ENCODE data around the gene CFTR.

- no peak for TF ChIP-seq POLR2A (IDR thresholded peaks at IDR 0.05)
- no peak for TF ChIP-seq CTCF (IDR thresholded peaks at IDR 0.05)
These were observed 231.7 kb downstream of the CFTR start for GRCh38 chr7:117711556-117711955.

Measured in body of pancreas (tissue), 4 donors.